Measurements from ENCODE around the gene SCN2A. TPM values are rescaled to one million over a fixed set of nuclear protein-coding genes. Genes with fewer than 3 reads are reported as not detected.

Gene SCN2A
- 1.9 TPM for total RNA-seq

DNA sequence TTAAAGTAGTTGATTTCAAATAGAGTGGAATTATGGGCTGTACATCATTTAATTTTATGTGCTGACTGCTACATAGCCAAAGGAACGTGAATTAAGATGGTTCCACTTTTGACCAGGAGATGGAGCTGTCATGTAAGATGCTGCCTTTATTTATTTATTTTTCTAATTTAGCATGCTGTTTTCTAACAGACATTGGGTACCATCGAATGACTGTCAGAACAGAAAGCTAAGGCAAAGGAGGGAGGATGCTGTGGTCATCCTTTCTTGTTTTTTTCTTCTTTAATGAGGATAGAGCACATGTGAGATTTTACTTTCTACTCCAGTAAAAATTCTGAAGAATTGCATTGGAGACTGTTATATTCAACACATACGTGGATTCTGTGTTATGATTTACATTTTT, at the start of gene SCN2A:
Gene SCN2A (plus strand): TSS at position 185 of the 400 bp plus-strand sequence. CDS start 56,410 bp downstream, outside the sequence.
- ATAC-seq: no peak
- intact Hi-C loops (cut with DNase I): no loop called here
- DNase-seq (ENCODE audit: low spot score): no peak

DNA sequence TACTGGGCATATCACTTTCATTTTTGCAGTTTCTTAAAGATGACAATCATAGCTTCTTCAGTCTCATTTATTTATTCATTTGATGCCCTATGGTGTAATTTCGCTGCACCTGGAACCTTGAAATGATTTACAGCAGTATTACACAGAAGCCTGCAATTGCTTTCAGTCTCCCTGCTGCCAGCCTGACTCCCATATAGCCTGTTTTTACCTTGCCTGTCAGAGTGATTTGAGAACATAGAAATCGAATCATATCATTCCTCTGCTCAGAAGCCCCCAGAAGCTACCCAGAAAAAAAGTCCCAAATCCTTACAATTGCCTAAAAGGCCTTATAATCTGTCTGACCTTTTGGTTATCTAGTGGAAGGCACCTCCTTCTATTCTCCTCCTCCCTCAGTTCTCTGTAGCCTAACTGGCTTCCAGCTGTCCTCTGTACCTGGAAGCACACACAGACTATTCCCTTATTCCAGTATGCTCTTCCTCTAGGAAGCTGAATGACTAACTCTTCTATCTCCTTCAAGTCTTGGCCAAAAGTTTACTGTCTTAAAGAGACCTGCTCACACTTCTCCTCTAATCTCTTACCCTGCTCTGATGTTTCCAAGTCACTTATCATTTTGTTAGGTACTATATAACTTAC, 48.0 kb upstream of the SCN2A start:
- intact Hi-C loops (cut with DNase I): no loop called here
- DNase-seq (ENCODE audit: low spot score) (no peak), ATAC-seq (no peak)

- intact Hi-C loops (cut with DNase I): no loop called here
- DNase-seq (ENCODE audit: low spot score): no peak
- no peak for ATAC-seq
These were observed 46.5 kb upstream of the SCN2A start for GRCh38 chr2:165192729-165193128.

DNA sequence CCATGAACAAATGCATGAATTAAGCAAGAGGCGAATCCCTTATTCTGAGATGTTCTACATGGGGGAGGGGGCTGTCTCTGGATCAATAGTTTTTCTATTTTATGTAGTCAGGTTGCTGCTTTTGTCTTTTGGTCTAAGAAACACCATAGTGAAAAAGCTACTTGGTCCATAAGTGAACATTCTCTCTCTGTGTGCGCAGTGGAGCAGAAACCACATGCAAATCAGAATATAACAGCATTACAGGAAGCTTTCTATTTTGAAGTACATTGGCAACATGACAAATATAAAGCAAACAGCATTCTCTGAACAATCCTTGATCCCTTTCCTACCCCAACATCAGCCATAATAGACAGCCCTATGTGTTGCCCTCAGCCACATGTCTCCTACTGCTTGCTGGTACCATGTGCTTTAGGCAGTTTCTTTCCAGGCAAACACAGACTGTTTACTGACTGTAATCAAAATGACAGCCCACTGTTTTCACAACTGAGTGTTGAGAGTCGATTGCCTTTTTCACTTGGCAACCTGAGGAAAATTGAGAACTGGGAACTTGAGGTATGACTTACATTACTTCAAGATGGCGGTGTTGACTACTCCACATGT, 45.9 kb upstream of the SCN2A start:
- intact Hi-C loops (cut with DNase I): no loop called here
- DNase-seq (ENCODE audit: low spot score): no peak
- ATAC-seq: no peak

DNA sequence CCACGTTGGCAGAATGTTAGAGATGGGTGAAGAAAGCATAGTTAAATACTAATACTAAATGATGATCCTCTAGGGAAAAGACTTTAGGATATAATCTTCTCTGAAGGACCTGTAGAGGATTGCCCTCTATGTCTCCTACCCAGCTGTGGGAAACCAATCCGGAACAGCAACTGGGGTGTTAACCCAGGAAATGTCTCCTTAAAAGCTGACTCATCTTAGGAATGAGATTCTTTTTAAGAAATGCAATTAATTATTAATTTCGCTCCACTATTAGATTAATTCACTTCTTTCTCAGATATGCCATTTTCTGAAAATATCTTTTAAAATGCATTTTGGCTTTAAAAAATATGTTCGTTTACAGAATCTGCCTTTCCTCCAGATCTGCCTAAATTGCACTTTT, 42.8 kb upstream of the SCN2A start:
- intact Hi-C loops (cut with DNase I): no loop called here
- ATAC-seq (no peak), DNase-seq (ENCODE audit: low spot score) (no peak)

GRCh38 chr2:165197346-165197745, 41.9 kb upstream of the SCN2A start:
- DNase-seq (ENCODE audit: low spot score) (no peak), ATAC-seq (no peak)
- intact Hi-C loops (cut with DNase I): no loop called here

DNA sequence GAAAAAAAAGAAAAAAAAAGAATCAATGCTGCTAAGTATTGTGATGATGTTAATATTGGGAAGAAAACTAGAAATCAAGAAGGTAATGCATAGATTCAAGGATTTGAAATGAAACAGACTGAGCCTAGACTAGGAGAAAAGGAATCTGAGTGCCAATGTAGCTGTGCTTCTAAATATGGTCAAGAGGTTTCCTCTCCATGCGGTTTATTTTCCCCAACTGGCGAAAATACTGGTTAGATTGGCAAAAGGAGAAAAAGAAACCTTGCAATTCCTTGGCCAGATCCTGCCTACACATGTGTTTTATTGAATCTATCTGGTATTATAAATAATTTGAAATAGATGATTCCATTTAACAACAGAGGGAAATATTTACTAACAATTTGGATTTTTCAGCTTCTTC, 41.0 kb upstream of the SCN2A start:
- intact Hi-C loops (cut with DNase I): no loop called here
- no peak for ATAC-seq
- DNase-seq (ENCODE audit: low spot score): no peak

DNA sequence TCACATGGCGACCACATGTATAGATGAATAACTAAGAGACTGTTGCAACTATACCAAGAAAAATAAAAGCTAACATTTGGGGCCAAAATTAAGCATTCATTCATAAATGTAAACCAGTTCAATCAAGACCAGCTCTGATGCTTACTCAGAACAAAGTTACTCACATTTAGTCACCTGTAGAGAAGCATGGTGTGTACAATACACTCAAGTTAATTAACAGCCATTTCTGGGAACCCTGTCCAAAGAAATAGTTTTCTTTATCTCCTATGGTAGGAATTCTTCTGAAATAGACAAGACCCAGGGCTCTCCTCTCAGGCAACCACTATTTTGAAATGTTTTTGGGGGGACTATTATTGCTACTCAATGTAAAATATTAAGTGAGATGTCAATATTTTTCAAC, 37.0 kb upstream of the SCN2A start:
- DNase-seq (ENCODE audit: low spot score) (no peak), ATAC-seq (no peak)
- intact Hi-C loops (cut with DNase I): loop anchor here (10.0 kb wide), 1 partner anchor 187 kb away; no protein-coding TSS in a partner anchor

- ATAC-seq (no peak), DNase-seq (ENCODE audit: low spot score) (no peak)
- intact Hi-C loops (cut with DNase I): loop anchor here (10.0 kb wide), 1 partner anchor 189 kb away; no protein-coding TSS in a partner anchor
These were observed 35.3 kb upstream of the SCN2A start, which contains the start of gene SCN3A for GRCh38 chr2:165203689-165204559. SCN3A (minus strand) TSS chr2:165204050; CDS start chr2:165176394, 27,656 bp downstream.

- ATAC-seq: no peak
- intact Hi-C loops (cut with DNase I): loop anchor here (10.0 kb wide), 1 partner anchor 191 kb away; no protein-coding TSS in a partner anchor
- no peak for DNase-seq (ENCODE audit: low spot score)
These were observed 33.3 kb upstream of the SCN2A start for GRCh38 chr2:165205865-165206264.

GRCh38 chr2:165208094-165208493, 31.1 kb upstream of the SCN2A start:
- intact Hi-C loops (cut with DNase I): loop anchor here (10.0 kb wide), 1 partner anchor 193 kb away; no protein-coding TSS in a partner anchor
- ATAC-seq: no peak
- no peak for DNase-seq (ENCODE audit: low spot score)

GRCh38 chr2:165214093-165214492, 25.1 kb upstream of the SCN2A start:
- no peak for DNase-seq (ENCODE audit: low spot score)
- intact Hi-C loops (cut with DNase I): no loop called here
- ATAC-seq: no peak

- intact Hi-C loops (cut with DNase I): no loop called here
- ATAC-seq: no peak
These were observed 19.7 kb upstream of the SCN2A start for GRCh38 chr2:165219481-165219880.

GRCh38 chr2:165224941-165225340, 14.3 kb upstream of the SCN2A start:
- intact Hi-C loops (cut with DNase I): no loop called here
- DNase-seq (ENCODE audit: low spot score) (no peak), ATAC-seq (no peak)

More at GRCh38 chr2:165219481-165219880, 19.7 kb upstream of the SCN2A start:
- no peak for DNase-seq (ENCODE audit: low spot score)

DNA sequence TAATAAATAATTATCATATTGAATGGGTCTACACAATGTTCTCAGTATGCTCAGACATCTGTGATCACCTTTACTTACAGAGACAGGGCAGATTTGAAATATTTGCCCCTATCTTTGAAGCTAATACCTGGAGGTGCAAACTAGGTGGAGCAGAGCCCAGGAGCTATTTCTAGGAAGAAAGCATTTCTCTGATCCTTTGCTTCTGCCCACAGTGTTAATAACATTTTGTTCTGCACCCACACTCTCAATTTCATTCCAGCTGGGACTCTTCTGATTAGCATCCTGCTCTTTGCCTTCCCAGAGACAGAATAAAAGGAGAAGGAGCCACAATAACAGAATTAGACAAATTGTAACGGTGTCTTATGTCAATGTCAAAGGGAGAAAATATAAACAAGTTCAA, 11.6 kb upstream of the SCN2A start:
- DNase-seq (ENCODE audit: low spot score) (no peak), ATAC-seq (no peak)
- intact Hi-C loops (cut with DNase I): no loop called here

DNA sequence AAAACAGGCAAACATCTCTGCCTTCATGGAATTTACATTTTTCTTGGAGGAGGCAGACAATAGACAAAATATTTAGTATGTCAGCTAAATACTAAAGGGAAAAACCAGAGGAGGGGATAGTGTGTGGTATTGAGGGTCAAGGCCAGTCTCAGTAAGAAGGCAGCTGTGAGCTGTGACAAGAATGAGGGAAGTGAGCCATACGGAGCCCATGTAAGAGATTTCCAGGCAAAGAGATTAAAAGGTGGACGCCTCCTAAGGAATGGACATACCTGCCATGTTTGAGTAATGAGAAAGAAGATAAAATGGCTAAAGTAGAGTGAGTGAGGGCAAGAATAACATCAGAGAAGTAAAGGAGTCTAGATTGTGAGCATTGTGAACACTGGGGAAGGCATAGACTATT, 2.2 kb upstream of the SCN2A start:
- DNase-seq (ENCODE audit: low spot score): no peak
- intact Hi-C loops (cut with DNase I): no loop called here
- no peak for ATAC-seq

GRCh38 chr2:165238295-165238694, 919 bp upstream of the SCN2A start:
- no peak for ATAC-seq
- DNase-seq (ENCODE audit: low spot score): no peak
- intact Hi-C loops (cut with DNase I): no loop called here

DNA sequence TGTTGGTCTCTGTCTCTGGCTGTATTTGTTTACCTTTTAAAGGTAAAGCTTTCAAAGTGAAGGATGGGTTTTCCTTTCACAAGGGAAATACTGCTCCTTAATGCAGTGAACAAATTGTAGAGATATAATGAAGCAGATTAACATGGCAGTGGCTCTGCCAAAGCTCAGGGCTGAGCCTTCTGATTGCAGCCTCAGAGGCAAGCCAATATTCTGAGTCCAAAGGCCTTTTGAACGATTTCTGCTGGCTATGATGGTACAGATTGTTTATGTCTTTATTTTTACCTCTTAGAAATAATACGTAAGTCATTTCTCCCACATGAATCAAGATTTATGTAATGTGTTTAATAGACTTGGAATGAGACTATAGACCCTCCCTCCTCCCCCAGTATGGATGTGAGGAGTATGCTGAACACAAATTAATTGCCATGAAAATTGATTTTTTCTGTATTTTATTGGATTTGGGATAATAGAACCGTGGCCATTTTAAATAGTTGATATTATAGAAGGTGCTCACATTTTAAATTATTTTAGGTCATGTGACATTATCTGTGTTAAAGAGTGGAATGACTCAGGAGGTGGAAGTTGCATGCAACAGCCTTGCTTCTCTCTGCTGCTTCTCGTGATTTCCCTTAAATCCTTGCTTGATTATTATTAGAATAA, 772 bp downstream of the SCN2A start:
- ATAC-seq: no peak
- intact Hi-C loops (cut with DNase I): no loop called here

GRCh38 chr2:165240916-165241315, 1.7 kb downstream of the SCN2A start:
- intact Hi-C loops (cut with DNase I): no loop called here
- ATAC-seq (no peak), DNase-seq (ENCODE audit: low spot score) (no peak)

More for the DNA sequence above, 772 bp downstream of the SCN2A start:
- DNase-seq (ENCODE audit: low spot score): no peak
